Endodermal cell (in vitro differentiated cells): ENCODE results near the gene AMER3. TPM values are rescaled to one million over a fixed set of nuclear protein-coding genes. Genes with fewer than 3 reads are reported as not detected.

Experiments used
- DNase-seq: peaks from one replicate; pipeline ENCODE4 v3.0.0-alpha.2; 2017
- H3K27ac ChIP-seq: 2 replicates; pipeline ENCODE4 v1.5.1; 2013; ENCODE audit warnings: mild to moderate bottlenecking, low read depth, low read length, moderate library complexity
- H3K27me3 ChIP-seq: 2 replicates; pipeline ENCODE4 v1.6.1; 2013; ENCODE audit warnings: mild to moderate bottlenecking, low read length, moderate library complexity; ENCODE audit not compliant: insufficient read depth, control insufficient read depth, poor library complexity, severe bottlenecking
- H3K36me3 ChIP-seq: 2 replicates; pipeline ENCODE4 v1.7.0; 2013; ENCODE audit warnings: mild to moderate bottlenecking, low read length, moderate library complexity; ENCODE audit not compliant: control insufficient read depth, insufficient read depth
- H3K4me1 ChIP-seq: one replicate; pipeline ENCODE4 v1.7.0; 2013; ENCODE audit warnings: low read length; ENCODE audit not compliant: control insufficient read depth, insufficient read depth
- H3K4me3 ChIP-seq: 2 replicates; pipeline ENCODE4 v1.5.1; 2013; ENCODE audit warnings: mild to moderate bottlenecking, low read length, moderate library complexity
- H3K9ac ChIP-seq: 2 replicates; pipeline ENCODE4 v1.6.1; 2013; ENCODE audit warnings: mild to moderate bottlenecking, low read length, moderate library complexity; ENCODE audit not compliant: poor library complexity, severe bottlenecking; ENCODE audit errors: extremely low read depth
- H3K9me3 ChIP-seq: 2 replicates; pipeline ENCODE4 v1.6.1; 2013; ENCODE audit warnings: mild to moderate bottlenecking, low read length, moderate library complexity; ENCODE audit not compliant: control insufficient read depth
- H3K27ac Mint-ChIP-seq: 2 replicates; pipeline ENCODE4 v1.8.0; 2020; ENCODE audit warnings: mixed read lengths
- H3K27me3 Mint-ChIP-seq: 2 replicates; pipeline ENCODE4 v1.8.0; 2021; ENCODE audit warnings: mild to moderate bottlenecking, mixed read lengths; ENCODE audit not compliant: insufficient read depth
- H3K36me3 Mint-ChIP-seq: 2 replicates; pipeline ENCODE4 v1.8.0; 2020; ENCODE audit warnings: low read depth, mixed read lengths
- H3K4me1 Mint-ChIP-seq: 2 replicates; pipeline ENCODE4 v1.8.0; 2020; ENCODE audit warnings: mixed read lengths
- H3K4me3 Mint-ChIP-seq: 2 replicates; pipeline ENCODE4 v1.8.0; 2020; ENCODE audit warnings: mild to moderate bottlenecking, moderate library complexity, mixed read lengths
- H3K9me3 Mint-ChIP-seq: 2 replicates; pipeline ENCODE4 v1.8.0; 2020; ENCODE audit warnings: mild to moderate bottlenecking, mixed read lengths
- WGBS, 2 experiments: methylation state at CpG; one replicate each; pipeline versions ENCODE4 v1.1.5 to v1.1.7; 2013; ENCODE audit warnings: missing lambda C conversion rate in 2 of 2, mixed read lengths in 1 of 2; ENCODE audit not compliant: insufficient coverage in 1 of 2, insufficient read length in 1 of 2; 5-methylcytosine and 5-hydroxymethylcytosine counted together
- total RNA-seq, 2 donors: library from RNA; stranded (reverse); fragmentation: NEBNext Ultra II Directional in 1 of 2; extraction: Animal tissue kit (Norgen Biotek cat#: 25700) in 1 of 2; gene quantifications; 2 replicates in 1 of 2; 3 replicates in 1 of 2; pipeline ENCODE4 v1.2.1, GENCODE V29; 2021
- TF ChIP-seq, protein P1 (sequence below): fragments of 200-600 bp; sonication (generic); conservative IDR thresholded peaks from 2 replicates; pipeline ENCODE4 v1.5.0; 2021; ENCODE audit warnings: antibody characterized with exemption, mild to moderate bottlenecking

The AMER3 gene
- total RNA-seq, 2 donors from 2014 or later = 0.91 to 2.3 TPM

DNA sequence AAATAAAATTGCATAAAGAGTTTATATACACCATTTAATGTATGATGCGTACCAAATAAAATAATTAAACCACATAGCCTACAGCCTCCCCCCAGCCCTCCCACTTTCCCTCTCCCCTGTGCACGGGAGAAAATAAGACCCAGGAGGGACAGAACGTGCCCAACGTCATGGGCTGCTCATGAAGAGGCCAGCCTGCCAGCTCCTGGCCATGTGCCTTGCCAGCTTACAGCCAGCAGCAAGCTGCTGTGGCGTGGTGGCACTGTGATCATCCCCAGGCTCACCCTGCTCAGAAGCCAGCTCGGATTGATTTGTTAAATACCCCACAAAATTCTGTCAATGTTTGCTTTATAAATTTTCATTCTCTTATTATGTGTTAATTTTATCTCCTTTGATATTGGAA, 18.9 kb upstream of the AMER3 start:
- no peak overlapping the region for H3K27ac ChIP-seq
- peaks cover 10% of the 10 kb centered on the region for H3K9me3 ChIP-seq
- Mint-ChIP-seq H3K4me1 (peaks cover 6% of the 10 kb centered on the region), H3K4me3 (no peak overlapping the region), H3K9me3 (peaks cover 6% of the 10 kb centered on the region), H3K36me3 (no peaks in the 10 kb centered on the region), H3K27me3 (peaks cover 1% of the 10 kb centered on the region), H3K27ac (no peak overlapping the region)
- no peaks in the 10 kb centered on the region for H3K4me1 ChIP-seq
- H3K4me3 ChIP-seq = no peak overlapping the region
- no peaks in the 10 kb centered on the region for H3K36me3 ChIP-seq
- H3K9ac ChIP-seq = no peak overlapping the region
- DNase-seq = no peak
- no peaks in the 10 kb centered on the region for H3K27me3 ChIP-seq
- WGBS, 2 experiments = 86 to 87% methylated on average over 1 to 6 of the region's 6 CpGs
- TF ChIP-seq, protein P1, sequence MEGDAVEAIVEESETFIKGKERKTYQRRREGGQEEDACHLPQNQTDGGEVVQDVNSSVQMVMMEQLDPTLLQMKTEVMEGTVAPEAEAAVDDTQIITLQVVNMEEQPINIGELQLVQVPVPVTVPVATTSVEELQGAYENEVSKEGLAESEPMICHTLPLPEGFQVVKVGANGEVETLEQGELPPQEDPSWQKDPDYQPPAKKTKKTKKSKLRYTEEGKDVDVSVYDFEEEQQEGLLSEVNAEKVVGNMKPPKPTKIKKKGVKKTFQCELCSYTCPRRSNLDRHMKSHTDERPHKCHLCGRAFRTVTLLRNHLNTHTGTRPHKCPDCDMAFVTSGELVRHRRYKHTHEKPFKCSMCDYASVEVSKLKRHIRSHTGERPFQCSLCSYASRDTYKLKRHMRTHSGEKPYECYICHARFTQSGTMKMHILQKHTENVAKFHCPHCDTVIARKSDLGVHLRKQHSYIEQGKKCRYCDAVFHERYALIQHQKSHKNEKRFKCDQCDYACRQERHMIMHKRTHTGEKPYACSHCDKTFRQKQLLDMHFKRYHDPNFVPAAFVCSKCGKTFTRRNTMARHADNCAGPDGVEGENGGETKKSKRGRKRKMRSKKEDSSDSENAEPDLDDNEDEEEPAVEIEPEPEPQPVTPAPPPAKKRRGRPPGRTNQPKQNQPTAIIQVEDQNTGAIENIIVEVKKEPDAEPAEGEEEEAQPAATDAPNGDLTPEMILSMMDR = no peak

DNA sequence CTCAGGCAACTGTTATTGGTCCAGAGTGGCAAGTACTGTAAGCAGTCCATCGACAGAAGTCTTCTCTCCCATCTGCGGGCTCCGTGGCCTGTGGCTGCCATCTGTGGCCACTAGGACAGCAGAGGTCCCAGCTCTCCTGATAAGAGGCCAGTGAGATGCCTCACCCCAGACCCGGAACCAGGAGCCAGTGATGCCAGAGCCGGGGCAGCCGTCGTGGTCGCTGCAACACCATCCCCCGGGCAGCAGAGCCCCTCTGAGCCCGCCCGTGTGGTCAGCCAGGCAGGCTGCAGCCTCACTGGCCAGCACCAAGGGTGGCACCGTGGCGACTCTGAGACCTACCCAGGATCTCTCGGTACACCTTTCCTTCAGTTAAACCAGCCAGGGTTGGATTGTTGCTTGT, 17.7 kb upstream of the AMER3 start:
- Mint-ChIP-seq H3K4me1 (peaks cover 6% of the 10 kb centered on the region), H3K27ac (no peak overlapping the region), H3K36me3 (no peaks in the 10 kb centered on the region), H3K27me3 (peaks cover 1% of the 10 kb centered on the region), H3K9me3 (peaks cover 6% of the 10 kb centered on the region), H3K4me3 (no peak overlapping the region)
- H3K4me1 ChIP-seq = no peaks in the 10 kb centered on the region
- H3K4me3 ChIP-seq = no peak overlapping the region
- peaks cover 10% of the 10 kb centered on the region for H3K9me3 ChIP-seq
- no peak for DNase-seq
- TF ChIP-seq, protein P1 = peak; percentile 45
- no peak overlapping the region for H3K27ac ChIP-seq
- WGBS, 2 experiments = 95 to 97% methylated on average over 4 to 14 of the region's 14 CpGs
- H3K36me3 ChIP-seq = no peaks in the 10 kb centered on the region
- no peaks in the 10 kb centered on the region for H3K27me3 ChIP-seq
- no peak overlapping the region for H3K9ac ChIP-seq

DNA sequence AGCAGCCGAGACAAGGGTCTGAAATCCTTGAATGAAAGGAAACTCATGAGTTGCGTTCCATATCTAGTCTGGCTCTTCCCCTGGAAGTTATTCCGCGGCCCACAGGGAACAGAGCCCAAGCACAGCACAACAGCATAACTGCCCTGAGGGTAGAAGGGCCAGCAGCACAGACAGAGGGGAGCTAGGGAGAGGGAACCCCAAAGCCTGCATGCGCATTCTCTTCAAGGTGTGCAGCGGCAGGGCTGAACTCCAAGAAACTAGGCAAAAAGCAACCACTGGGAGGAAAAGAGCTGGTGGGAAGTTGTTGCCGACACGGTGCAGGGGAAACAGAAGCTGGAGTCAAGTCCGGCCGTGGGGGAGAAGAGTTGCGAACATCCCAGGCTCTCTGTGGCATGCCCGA, 14.7 kb upstream of the AMER3 start:
- Mint-ChIP-seq H3K36me3 (no peaks in the 10 kb centered on the region), H3K4me3 (no peak overlapping the region), H3K9me3 (no peaks in the 10 kb centered on the region), H3K27ac (no peak overlapping the region), H3K27me3 (no peaks in the 10 kb centered on the region), H3K4me1 (peaks cover 29% of the 10 kb centered on the region)
- no peak overlapping the region for H3K27ac ChIP-seq
- DNase-seq = no peak
- no peaks in the 10 kb centered on the region for H3K36me3 ChIP-seq
- H3K27me3 ChIP-seq = no peaks in the 10 kb centered on the region
- no peak overlapping the region for H3K9ac ChIP-seq
- no peak overlapping the region for H3K4me3 ChIP-seq
- TF ChIP-seq, protein P1 = no peak
- 86 to 94% methylated on average over 10 to 12 of the region's 12 CpGs for WGBS, 2 experiments
- H3K9me3 ChIP-seq = no peaks in the 10 kb centered on the region
- H3K4me1 ChIP-seq = peaks cover 13% of the 10 kb centered on the region
